Subcutaneous adipose tissue (tissue), 4 donors: ENCODE measurements around the gene WWOX. TPM values are rescaled to one million over a fixed set of nuclear protein-coding genes. Genes with fewer than 3 reads are reported as not detected.

ENCODE experiments used
- total RNA-seq, 4 donors: library from RNA; depleted of rRNA; stranded (reverse); fragments of >200 nt; gene quantifications; one replicate each; pipeline ENCODE4 v1.1.0, GENCODE V29; 2016
- TF ChIP-seq, protein P1 (sequence below): fragments of 450-650 bp; IDR thresholded peaks from one replicate; pipeline ENCODE4 v1.5.1; 2016; ENCODE audit warnings: low read depth, mild to moderate bottlenecking, control low read depth, antibody characterized with exemption, moderate library complexity

Gene WWOX
- total RNA-seq, 4 donors from 2014 or later, result 31.4 to 67.8 (median 46.0) TPM

DNA sequence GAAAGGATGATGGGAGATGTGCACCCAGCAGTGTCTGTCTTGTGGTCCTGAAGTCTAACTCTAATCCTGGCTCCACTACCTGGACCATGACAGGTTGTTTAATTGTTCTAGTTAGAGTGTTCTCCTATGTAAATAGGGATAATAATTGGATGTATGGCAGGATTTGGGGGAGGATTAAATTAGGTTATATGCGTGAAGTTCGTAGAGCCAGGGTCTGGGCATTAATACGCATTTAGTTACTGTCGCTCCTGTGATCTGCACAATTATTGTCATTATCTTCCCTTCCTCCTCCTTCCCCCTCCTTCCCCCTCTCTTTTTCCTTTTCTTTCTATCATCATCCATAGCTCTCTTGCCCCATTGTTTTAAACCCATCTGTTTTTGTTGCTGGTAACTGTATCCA lies 210.3 kb downstream of the WWOX start:
- TF ChIP-seq, protein P1, sequence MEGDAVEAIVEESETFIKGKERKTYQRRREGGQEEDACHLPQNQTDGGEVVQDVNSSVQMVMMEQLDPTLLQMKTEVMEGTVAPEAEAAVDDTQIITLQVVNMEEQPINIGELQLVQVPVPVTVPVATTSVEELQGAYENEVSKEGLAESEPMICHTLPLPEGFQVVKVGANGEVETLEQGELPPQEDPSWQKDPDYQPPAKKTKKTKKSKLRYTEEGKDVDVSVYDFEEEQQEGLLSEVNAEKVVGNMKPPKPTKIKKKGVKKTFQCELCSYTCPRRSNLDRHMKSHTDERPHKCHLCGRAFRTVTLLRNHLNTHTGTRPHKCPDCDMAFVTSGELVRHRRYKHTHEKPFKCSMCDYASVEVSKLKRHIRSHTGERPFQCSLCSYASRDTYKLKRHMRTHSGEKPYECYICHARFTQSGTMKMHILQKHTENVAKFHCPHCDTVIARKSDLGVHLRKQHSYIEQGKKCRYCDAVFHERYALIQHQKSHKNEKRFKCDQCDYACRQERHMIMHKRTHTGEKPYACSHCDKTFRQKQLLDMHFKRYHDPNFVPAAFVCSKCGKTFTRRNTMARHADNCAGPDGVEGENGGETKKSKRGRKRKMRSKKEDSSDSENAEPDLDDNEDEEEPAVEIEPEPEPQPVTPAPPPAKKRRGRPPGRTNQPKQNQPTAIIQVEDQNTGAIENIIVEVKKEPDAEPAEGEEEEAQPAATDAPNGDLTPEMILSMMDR, result no peak

DNA sequence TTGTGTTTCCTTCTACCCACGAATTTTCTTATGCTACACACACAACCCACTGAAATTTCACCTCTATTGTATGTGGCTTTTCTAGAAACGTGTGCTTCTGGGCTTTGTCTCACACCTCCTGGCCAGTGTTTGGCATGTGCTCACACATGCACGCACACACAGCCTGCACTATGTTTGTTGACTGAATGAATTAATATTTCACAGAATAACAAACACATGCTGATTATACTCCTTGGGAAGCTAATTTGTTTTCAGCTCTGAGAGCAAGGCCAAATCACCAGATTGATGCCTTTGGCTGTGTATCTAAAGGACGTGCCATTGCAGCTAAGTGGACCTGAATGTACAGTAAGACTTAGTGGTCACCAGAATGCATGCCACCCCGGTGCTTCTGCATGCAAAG lies 210.7 kb downstream of the WWOX start:
- TF ChIP-seq, protein P1, result no peak

DNA sequence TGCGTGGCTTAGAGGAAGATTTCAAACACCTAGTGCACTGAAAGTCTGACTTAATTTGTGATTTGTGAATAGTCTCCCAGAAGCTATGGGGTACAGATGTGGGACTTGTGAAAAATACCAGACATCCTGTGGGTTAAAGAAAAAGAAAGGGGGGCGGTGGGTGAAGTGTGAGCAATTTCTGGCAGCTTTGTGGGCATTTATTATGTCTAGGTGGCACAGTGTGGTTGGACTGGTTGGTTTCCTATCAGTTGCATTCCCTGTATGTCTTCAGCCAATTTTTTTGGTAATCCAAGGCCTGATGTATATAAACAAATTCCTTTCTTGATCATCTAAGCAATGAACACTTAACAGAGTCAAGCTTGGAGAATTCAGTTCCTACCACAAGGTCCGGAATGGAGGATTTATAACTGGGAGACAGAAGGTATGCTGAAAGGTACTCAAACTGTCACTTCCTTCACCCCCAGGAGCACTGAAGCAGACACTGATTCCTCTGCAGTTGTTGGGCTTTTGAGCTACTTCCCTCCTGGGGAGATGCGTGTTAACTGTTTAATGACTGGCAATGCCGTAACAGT lies 211.6 kb downstream of the WWOX start:
- TF ChIP-seq, protein P1, result no peak

DNA sequence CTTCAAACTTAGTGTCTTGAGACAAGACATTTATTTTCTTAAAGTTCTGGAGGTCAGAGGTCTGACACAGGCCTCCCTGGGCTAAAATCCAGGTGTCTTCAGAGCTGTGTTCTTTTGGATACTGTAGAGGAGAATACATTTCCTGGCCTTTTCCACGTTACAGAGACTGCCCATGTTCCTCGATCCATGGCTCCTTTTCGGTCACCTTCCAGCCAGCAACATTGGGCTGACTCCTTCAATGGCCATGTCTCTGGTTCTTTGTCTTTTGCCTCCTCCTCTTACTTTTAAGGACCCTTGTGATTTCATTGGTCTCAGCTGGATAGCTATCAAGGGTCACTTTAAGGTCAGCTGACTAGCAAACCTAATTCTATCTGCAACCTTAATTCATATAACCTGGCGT lies 212.4 kb downstream of the WWOX start:
- TF ChIP-seq, protein P1, result no peak

DNA sequence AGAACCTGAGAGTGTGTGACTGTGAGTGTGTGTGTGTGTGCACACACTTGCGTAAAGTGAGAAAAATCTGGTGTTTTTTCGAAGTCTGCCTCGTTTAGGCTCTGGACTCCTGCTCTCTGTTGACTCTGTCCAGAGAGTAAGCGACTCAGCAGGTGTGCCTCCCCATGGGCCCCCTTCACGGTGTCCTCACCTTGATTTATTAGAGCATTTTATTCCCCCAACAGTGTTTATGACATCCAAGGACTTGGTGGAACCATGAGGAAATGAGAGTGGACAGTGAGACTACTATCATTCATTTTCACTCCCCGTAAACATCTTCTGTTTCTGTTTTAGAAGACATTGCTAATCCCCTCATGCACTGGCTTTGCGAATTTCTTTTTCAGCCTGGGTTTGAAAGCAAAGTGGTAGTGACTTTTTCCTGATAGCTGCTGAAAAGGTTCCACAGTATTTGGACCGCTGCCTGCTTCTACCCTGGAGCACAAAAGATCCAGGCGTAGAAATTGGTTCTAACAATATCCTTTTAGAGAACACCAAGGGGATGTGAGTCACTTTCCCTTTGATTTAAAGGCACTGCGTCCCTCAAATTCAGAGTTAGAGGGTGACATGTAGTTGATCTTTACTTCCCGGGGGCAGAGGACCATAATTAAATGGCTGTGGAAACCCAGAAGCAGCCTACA lies 218.2 kb downstream of the WWOX start:
- TF ChIP-seq, protein P1, result no peak

DNA sequence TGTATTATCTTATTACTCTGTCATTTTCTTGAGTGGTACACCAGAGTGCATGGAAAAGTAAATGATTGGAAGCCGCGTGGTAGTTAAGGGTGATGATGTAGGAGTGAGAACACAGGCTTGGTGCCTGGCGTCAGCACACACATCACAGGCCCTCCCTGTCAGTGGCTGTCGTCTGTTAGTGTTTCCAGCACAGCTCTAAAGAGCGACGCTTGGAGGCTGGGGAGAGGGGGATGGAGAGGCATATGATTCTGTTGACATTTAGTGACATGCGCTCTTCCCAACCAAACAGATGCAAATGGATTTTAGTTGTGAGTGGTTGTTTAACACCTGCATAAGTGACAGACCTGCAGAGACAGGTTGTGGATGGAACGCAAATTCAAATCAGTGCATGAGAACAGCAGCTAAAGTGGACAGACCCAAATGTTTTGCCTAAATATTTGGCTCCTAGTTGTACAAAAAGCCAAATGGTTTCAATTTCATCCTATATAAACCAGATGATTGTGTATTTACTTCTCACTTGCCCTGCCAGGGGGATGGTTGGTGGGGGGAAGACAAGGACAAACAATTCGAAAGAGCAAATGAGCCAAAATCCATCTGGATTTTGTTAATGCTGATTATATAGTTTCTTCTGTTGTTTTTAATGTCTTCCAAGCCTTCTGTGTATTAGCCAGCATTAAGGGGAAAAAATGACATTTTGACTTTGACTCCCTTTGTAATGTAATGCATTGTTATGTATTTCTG lies 222.3 kb downstream of the WWOX start:
- TF ChIP-seq, protein P1, result no peak

DNA sequence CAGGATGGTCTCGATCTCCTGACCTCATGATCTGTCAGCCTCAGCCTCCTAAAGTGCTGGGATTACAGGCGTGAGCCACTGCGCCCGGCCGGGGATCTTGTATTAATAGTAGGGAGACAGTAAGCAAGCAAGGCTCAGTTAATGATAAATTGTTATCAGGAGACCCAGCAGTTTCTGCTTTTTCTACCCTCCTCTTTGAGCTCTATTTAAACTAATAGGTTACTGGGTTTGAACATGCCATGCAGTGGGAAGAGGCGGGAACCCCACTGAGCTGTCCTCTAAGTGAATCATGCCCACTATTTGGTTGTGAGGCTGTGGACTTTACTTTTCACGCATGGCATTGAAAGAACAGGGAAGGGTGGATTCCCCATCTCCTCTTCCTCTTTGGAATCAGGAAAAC lies 223.9 kb downstream of the WWOX start:
- TF ChIP-seq, protein P1, result no peak
